Colon (tissue), 2 donors: ENCODE results near the gene ENPP6.

Experiments used
- FAIRE-seq: peaks from 2 replicates; lab custom pipeline; 2012; peaks lifted over from hg19 to GRCh38; lab: Jason Lieb, UNC
- donor health status: control.
- donor health status: control.

Gene ENPP6

GRCh38 chr4:184190711-184191110 is 27.0 kb downstream of the ENPP6 start:
- no peak for FAIRE-seq

- no peak for FAIRE-seq
Measured at GRCh38 chr4:184189966-184190365, 27.7 kb downstream of the ENPP6 start.

- no peak for FAIRE-seq
Measured at GRCh38 chr4:184188443-184189400, 29.0 kb downstream of the ENPP6 start.

GRCh38 chr4:184177271-184177670 is 40.4 kb downstream of the ENPP6 start:
- no peak for FAIRE-seq

GRCh38 chr4:184174571-184175488 is 42.8 kb downstream of the ENPP6 start:
- no peak for FAIRE-seq

GRCh38 chr4:184171011-184171410 is 46.7 kb downstream of the ENPP6 start:
- FAIRE-seq: no peak

GRCh38 chr4:184169225-184169867 is 48.3 kb downstream of the ENPP6 start:
- no peak for FAIRE-seq

GRCh38 chr4:184168406-184169019 is 49.2 kb downstream of the ENPP6 start:
- no peak for FAIRE-seq

GRCh38 chr4:184167576-184167975 is 50.1 kb downstream of the ENPP6 start:
- FAIRE-seq: no peak

- FAIRE-seq: no peak
Measured at GRCh38 chr4:184166736-184167135, 50.9 kb downstream of the ENPP6 start.

- FAIRE-seq: no peak
Measured at GRCh38 chr4:184165291-184165690, 52.4 kb downstream of the ENPP6 start.

GRCh38 chr4:184163813-184164212 is 53.9 kb downstream of the ENPP6 start:
- FAIRE-seq: no peak

- FAIRE-seq: no peak
Measured at GRCh38 chr4:184162596-184162995, 55.1 kb downstream of the ENPP6 start.

GRCh38 chr4:184157322-184157721 is 60.4 kb downstream of the ENPP6 start:
- no peak for FAIRE-seq

- no peak for FAIRE-seq
Measured at GRCh38 chr4:184156163-184156920, 61.3 kb downstream of the ENPP6 start.

GRCh38 chr4:184154199-184154598 is 63.5 kb downstream of the ENPP6 start:
- no peak for FAIRE-seq

GRCh38 chr4:184153781-184154180 is 63.9 kb downstream of the ENPP6 start:
- FAIRE-seq: no peak

- FAIRE-seq: no peak
Measured at GRCh38 chr4:184151988-184152485, 65.6 kb downstream of the ENPP6 start.

GRCh38 chr4:184150102-184150839 is 67.4 kb downstream of the ENPP6 start:
- no peak for FAIRE-seq
